GM12873 (cell line): ENCODE data around the gene LGALS3BP.

Source experiments
- CTCF ChIP-seq: IDR thresholded peaks from 2 replicates; pipeline ENCODE4 v1.5.1; 2012; ENCODE audit warnings: low read depth, mild to moderate bottlenecking, moderate library complexity, low read length, control low read depth; ENCODE audit not compliant: insufficient read depth; ENCODE audit errors: missing control alignments

LGALS3BP gene

GRCh38 chr17:78958641-78959127 lies 21.0 kb downstream of the LGALS3BP start:
- no peak for TF ChIP-seq CTCF

GRCh38 chr17:78957128-78957527 lies 22.6 kb downstream of the LGALS3BP start:
- no peak for TF ChIP-seq CTCF

- TF ChIP-seq CTCF: no peak
Observed at GRCh38 chr17:78956254-78956653, 23.5 kb downstream of the LGALS3BP start.

GRCh38 chr17:78954684-78955083 lies 25.0 kb downstream of the LGALS3BP start:
- no peak for TF ChIP-seq CTCF

GRCh38 chr17:78953356-78954350 lies 26.1 kb downstream of the LGALS3BP start:
- TF ChIP-seq CTCF: no peak

- TF ChIP-seq CTCF: no peak
Observed at GRCh38 chr17:78952706-78953105, 27.0 kb downstream of the LGALS3BP start.

GRCh38 chr17:78951967-78952551 lies 27.7 kb downstream of the LGALS3BP start:
- TF ChIP-seq CTCF: no peak
